Astrocyte (in vitro differentiated cells and primary cell): ENCODE results near the gene TMEM123.

Source experiments
- EZH2 ChIP-seq: IDR thresholded peaks from 2 replicates; pipeline ENCODE4 v1.6.1; 2012; ENCODE audit warnings: mild to moderate bottlenecking, low read length, inconsistent platforms; ENCODE audit not compliant: insufficient read depth
- TF ChIP-seq, protein P1 (sequence below): IDR thresholded peaks from 2 replicates; pipeline ENCODE4 v1.5.1; 2011; ENCODE audit warnings: low read depth, mild to moderate bottlenecking, inconsistent platforms, low read length, moderate library complexity; ENCODE audit not compliant: insufficient read depth

DNA sequence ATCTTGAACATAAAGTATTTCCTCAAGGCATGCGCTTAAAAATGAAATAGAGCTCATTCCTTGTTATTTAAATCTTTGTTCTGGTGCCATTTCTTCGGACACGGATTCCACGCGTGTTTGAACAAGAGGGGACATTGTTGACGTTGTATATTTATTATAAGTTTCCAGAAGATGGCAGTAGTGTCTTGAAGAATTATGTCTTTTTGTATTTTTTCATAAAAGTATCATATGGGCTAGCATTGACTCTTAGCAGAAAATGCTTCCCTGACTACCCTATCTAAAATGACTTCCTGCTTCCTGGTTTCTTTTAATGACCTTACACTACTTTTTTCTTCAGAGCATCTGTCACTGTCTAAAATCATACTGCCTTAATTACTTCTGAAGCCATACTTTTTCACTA, 85.2 kb downstream of the TMEM123 start:
- TF ChIP-seq, protein P1, sequence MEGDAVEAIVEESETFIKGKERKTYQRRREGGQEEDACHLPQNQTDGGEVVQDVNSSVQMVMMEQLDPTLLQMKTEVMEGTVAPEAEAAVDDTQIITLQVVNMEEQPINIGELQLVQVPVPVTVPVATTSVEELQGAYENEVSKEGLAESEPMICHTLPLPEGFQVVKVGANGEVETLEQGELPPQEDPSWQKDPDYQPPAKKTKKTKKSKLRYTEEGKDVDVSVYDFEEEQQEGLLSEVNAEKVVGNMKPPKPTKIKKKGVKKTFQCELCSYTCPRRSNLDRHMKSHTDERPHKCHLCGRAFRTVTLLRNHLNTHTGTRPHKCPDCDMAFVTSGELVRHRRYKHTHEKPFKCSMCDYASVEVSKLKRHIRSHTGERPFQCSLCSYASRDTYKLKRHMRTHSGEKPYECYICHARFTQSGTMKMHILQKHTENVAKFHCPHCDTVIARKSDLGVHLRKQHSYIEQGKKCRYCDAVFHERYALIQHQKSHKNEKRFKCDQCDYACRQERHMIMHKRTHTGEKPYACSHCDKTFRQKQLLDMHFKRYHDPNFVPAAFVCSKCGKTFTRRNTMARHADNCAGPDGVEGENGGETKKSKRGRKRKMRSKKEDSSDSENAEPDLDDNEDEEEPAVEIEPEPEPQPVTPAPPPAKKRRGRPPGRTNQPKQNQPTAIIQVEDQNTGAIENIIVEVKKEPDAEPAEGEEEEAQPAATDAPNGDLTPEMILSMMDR = peak; percentile 16
- TF ChIP-seq EZH2 = no peak
